H9 (cell line): ENCODE results near the gene GAS2. TPM values are rescaled to one million over a fixed set of nuclear protein-coding genes. Genes with fewer than 3 reads are reported as not detected.

Experiments used
- DNase-seq: peaks from one replicate; pipeline ENCODE4 v3.0.0-alpha.2; 2017
- H2AFZ ChIP-seq: one replicate; pipeline ENCODE4 v1.6.1; 2013; ENCODE audit warnings: mild to moderate bottlenecking, low read length, control low read depth, moderate library complexity
- H2AK5ac ChIP-seq: 2 replicates; pipeline ENCODE4 v1.6.1; 2013; ENCODE audit warnings: low read length, control low read depth, mixed read lengths; ENCODE audit not compliant: insufficient read length
- H2BK120ac ChIP-seq: one replicate; pipeline ENCODE4 v1.6.1; 2013; ENCODE audit warnings: low read depth, mild to moderate bottlenecking, low read length, control low read depth, inconsistent platforms; ENCODE audit not compliant: poor library complexity, severe bottlenecking
- H2BK12ac ChIP-seq: 2 replicates; pipeline ENCODE4 v1.6.1; 2013; ENCODE audit warnings: low read length, control low read depth, mixed read lengths, low read depth; ENCODE audit not compliant: insufficient read length
- H2BK15ac ChIP-seq: 2 replicates; pipeline ENCODE4 v1.6.1; 2013; ENCODE audit warnings: low read depth, low read length, control low read depth
- H2BK20ac ChIP-seq: one replicate; pipeline ENCODE4 v1.6.1; 2013; ENCODE audit warnings: low read depth, mild to moderate bottlenecking, low read length, control low read depth, inconsistent platforms; ENCODE audit not compliant: poor library complexity, severe bottlenecking
- H2BK5ac ChIP-seq: 2 replicates; pipeline ENCODE4 v1.6.1; 2013; ENCODE audit warnings: low read length, control low read depth, mixed read lengths; ENCODE audit not compliant: insufficient read length
- H3K14ac ChIP-seq: 2 replicates; pipeline ENCODE4 v1.6.1; 2013; ENCODE audit warnings: low read length, control low read depth; ENCODE audit not compliant: insufficient read depth
- H3K18ac ChIP-seq: 2 replicates; pipeline ENCODE4 v1.6.1; 2013; ENCODE audit warnings: low read depth, mild to moderate bottlenecking, mixed read lengths, low read length, control low read depth; ENCODE audit not compliant: insufficient read length
- H3K23ac ChIP-seq: 2 replicates; pipeline ENCODE4 v1.6.1; 2013; ENCODE audit warnings: low read length, control low read depth, mixed read lengths, low read depth; ENCODE audit not compliant: insufficient read length
- H3K23me2 ChIP-seq: 2 replicates; pipeline ENCODE4 v1.6.1; 2013; ENCODE audit warnings: low read depth, mild to moderate bottlenecking, mixed read lengths, low read length, control low read depth; ENCODE audit not compliant: insufficient read length, poor library complexity, severe bottlenecking
- H3K27ac ChIP-seq: 2 replicates; pipeline ENCODE4 v1.5.1; 2013; ENCODE audit warnings: low read length, control low read depth, mixed read lengths, low read depth; ENCODE audit not compliant: insufficient read length
- H3K27me3 ChIP-seq: 2 replicates; pipeline ENCODE4 v1.6.1; 2013; ENCODE audit warnings: low read length, control low read depth, inconsistent platforms; ENCODE audit not compliant: insufficient read depth
- H3K4ac ChIP-seq: 2 replicates; pipeline ENCODE4 v1.6.1; 2013; ENCODE audit warnings: low read depth, mild to moderate bottlenecking, control low read depth, inconsistent platforms, low read length, moderate library complexity
- H3K4me1 ChIP-seq: 2 replicates; pipeline ENCODE4 v1.6.1; 2013; ENCODE audit warnings: low read length, control low read depth, inconsistent platforms; ENCODE audit not compliant: insufficient read depth
- H3K4me2 ChIP-seq: 2 replicates; pipeline ENCODE4 v1.6.1; 2013; ENCODE audit warnings: low read length, control low read depth, mixed read lengths; ENCODE audit not compliant: insufficient read length, insufficient read depth
- H3K56ac ChIP-seq: 2 replicates; pipeline ENCODE4 v1.6.1; 2013; ENCODE audit warnings: low read depth, mild to moderate bottlenecking, mixed read lengths, low read length, control low read depth; ENCODE audit not compliant: insufficient read length
- H3K79me1 ChIP-seq: 2 replicates; pipeline ENCODE4 v1.6.1; 2013; ENCODE audit warnings: low read depth, mild to moderate bottlenecking, moderate library complexity, low read length, control low read depth, inconsistent platforms; ENCODE audit not compliant: insufficient read depth, poor library complexity, severe bottlenecking
- H3K79me2 ChIP-seq: 2 replicates; pipeline ENCODE4 v1.6.1; 2013; ENCODE audit warnings: low read length, control low read depth, inconsistent platforms; ENCODE audit not compliant: insufficient read depth
- H3K9ac ChIP-seq: 2 replicates; pipeline ENCODE4 v1.6.1; 2013; ENCODE audit warnings: low read length, control low read depth, mixed read lengths; ENCODE audit not compliant: insufficient read length; ENCODE audit errors: extremely low read depth
- H3K9me3 ChIP-seq: one replicate; pipeline ENCODE4 v1.6.1; 2013; ENCODE audit warnings: low read depth, low read length, inconsistent platforms; ENCODE audit not compliant: control insufficient read depth
- H3T11ph ChIP-seq: one replicate; pipeline ENCODE4 v1.6.1; 2013; ENCODE audit warnings: mild to moderate bottlenecking, low read length, control low read depth, inconsistent platforms
- H4K20me1 ChIP-seq: one replicate; pipeline ENCODE4 v1.6.1; 2013; ENCODE audit not compliant: control insufficient read depth, insufficient read length, insufficient read depth
- H4K5ac ChIP-seq: 2 replicates; pipeline ENCODE4 v1.6.1; 2013; ENCODE audit warnings: low read depth, mild to moderate bottlenecking, mixed read lengths, low read length, control low read depth; ENCODE audit not compliant: insufficient read length
- H4K8ac ChIP-seq: replicated peaks from 2 replicates; pipeline ENCODE4 v1.6.1; 2013; ENCODE audit warnings: low read length, control low read depth, mixed read lengths, low read depth; ENCODE audit not compliant: insufficient read length
- H4K91ac ChIP-seq: 2 replicates; pipeline ENCODE4 v1.6.1; 2013; ENCODE audit warnings: low read depth, mild to moderate bottlenecking, moderate library complexity, mixed read lengths, low read length, control low read depth; ENCODE audit not compliant: insufficient read length
- H3K27ac Mint-ChIP-seq, 3 experiments: 2 replicates in 2 of 3; 3 replicates in 1 of 3; pipeline ENCODE4 v1.8.0; 2020 to 2021; ENCODE audit warnings: mixed read lengths in 3 of 3, mild to moderate bottlenecking in 1 of 3, moderate library complexity in 1 of 3
- H3K27me3 Mint-ChIP-seq: 2 replicates; pipeline ENCODE4 v1.8.0; 2021; ENCODE audit warnings: low read depth, mild to moderate bottlenecking, moderate library complexity, mixed read lengths
- H3K36me3 Mint-ChIP-seq, 3 experiments: 2 replicates in 2 of 3; 3 replicates in 1 of 3; pipeline ENCODE4 v1.8.0; 2020 to 2021; ENCODE audit warnings: low read depth in 3 of 3, mixed read lengths in 3 of 3; ENCODE audit not compliant: insufficient read depth in 1 of 3
- H3K4me1 Mint-ChIP-seq, 2 experiments: 2 replicates each; pipeline ENCODE4 v1.8.0; 2020; ENCODE audit warnings: mixed read lengths in 2 of 2
- H3K4me3 Mint-ChIP-seq, 2 experiments: 2 replicates in 1 of 2; 3 replicates in 1 of 2; pipeline ENCODE4 v1.8.0; 2020 to 2021; ENCODE audit warnings: mild to moderate bottlenecking in 2 of 2, mixed read lengths in 2 of 2, moderate library complexity in 1 of 2
- H3K9me3 Mint-ChIP-seq, 2 experiments: 2 replicates in 1 of 2; 3 replicates in 1 of 2; pipeline ENCODE4 v1.8.0; 2020; ENCODE audit warnings: mild to moderate bottlenecking in 2 of 2, mixed read lengths in 2 of 2, moderate library complexity in 1 of 2
- CTCF ChIP-seq: fragments of 200-600 bp; sonication (generic); conservative IDR thresholded peaks from 3 replicates; pipeline ENCODE4 v1.8.0; 2021; ENCODE audit warnings: antibody characterized with exemption, mild to moderate bottlenecking
- WGBS: extraction: QIAGEN DNeasy Blood & Tissue Kit; methylation state at CpG from one replicate; pipeline ENCODE4 v1.1.7; 2013; ENCODE audit warnings: missing lambda C conversion rate, low lambda C conversion rate, mixed read lengths; ENCODE audit not compliant: insufficient read length; ENCODE audit errors: extremely low coverage; 5-methylcytosine and 5-hydroxymethylcytosine counted together
- total RNA-seq: library from RNA; stranded (reverse); gene quantifications from 2 replicates; pipeline ENCODE4 v1.2.1, GENCODE V29; 2021

GAS2 gene
- total RNA-seq, 1 experiment from 2014 or later = 1.7 TPM

- H3K9ac ChIP-seq = no peak overlapping the region
- no peak overlapping the region for H3K18ac ChIP-seq
- no peak overlapping the region for H4K8ac ChIP-seq
- H2BK12ac ChIP-seq = no peak overlapping the region
- no peaks in the 10 kb centered on the region for H4K20me1 ChIP-seq
- no peaks in the 10 kb centered on the region for H3K36me3 Mint-ChIP-seq
- no peaks in the 10 kb centered on the region for H3K9me3 Mint-ChIP-seq
- H3K23me2 ChIP-seq = no peaks in the 10 kb centered on the region
- no peak overlapping the region for H3T11ph ChIP-seq
- H4K5ac ChIP-seq = no peak overlapping the region
- H3K23ac ChIP-seq = no peak overlapping the region
- H3K4me1 Mint-ChIP-seq = no peaks in the 10 kb centered on the region
- H3K4me3 Mint-ChIP-seq = no peak overlapping the region
- WGBS = no CpG with 5 or more reads among the region's 1 CpG
- H2BK5ac ChIP-seq = no peak overlapping the region
- H3K4me1 ChIP-seq = no peaks in the 10 kb centered on the region
- no peak overlapping the region for H2BK120ac ChIP-seq
- H3K79me2 ChIP-seq = no peaks in the 10 kb centered on the region
- no peak overlapping the region for H3K56ac ChIP-seq
- no peak overlapping the region for H3K4me2 ChIP-seq
- TF ChIP-seq CTCF = no peak
- DNase-seq = no peak
- H3K27ac Mint-ChIP-seq = no peak overlapping the region
- no peaks in the 10 kb centered on the region for H3K27me3 Mint-ChIP-seq
- no peak overlapping the region for H3K27ac ChIP-seq
- no peak overlapping the region for H3K4ac ChIP-seq
- H4K91ac ChIP-seq = no peak overlapping the region
- H2AK5ac ChIP-seq = no peak overlapping the region
- H3K14ac ChIP-seq = no peak overlapping the region
- H2AFZ ChIP-seq = no peak overlapping the region
- H3K79me1 ChIP-seq = no peaks in the 10 kb centered on the region
- H3K9me3 ChIP-seq = no peaks in the 10 kb centered on the region
- H2BK15ac ChIP-seq = no peak overlapping the region
- H2BK20ac ChIP-seq = no peak overlapping the region
- H3K27me3 ChIP-seq = no peaks in the 10 kb centered on the region
These were observed 96.8 kb downstream of the GAS2 start for GRCh38 chr11:22763166-22763565.
